KBM-7 (cell line): ENCODE data around the gene NMNAT2.

Experiments
- DNase-seq: peaks from one replicate; pipeline ENCODE4 v3.0.0-alpha.2; 2015
- in situ Hi-C: fragments of 300-500 bp; cut with MboI; formaldehyde crosslinking; loops from 2 replicates; pipeline ENCODE4 v1.14.3; 2020; ENCODE audit warnings: low sequenced_read_pairs, low pct_unique_long_range_greater_than_20kb, mixed read lengths

NMNAT2 gene

DNA sequence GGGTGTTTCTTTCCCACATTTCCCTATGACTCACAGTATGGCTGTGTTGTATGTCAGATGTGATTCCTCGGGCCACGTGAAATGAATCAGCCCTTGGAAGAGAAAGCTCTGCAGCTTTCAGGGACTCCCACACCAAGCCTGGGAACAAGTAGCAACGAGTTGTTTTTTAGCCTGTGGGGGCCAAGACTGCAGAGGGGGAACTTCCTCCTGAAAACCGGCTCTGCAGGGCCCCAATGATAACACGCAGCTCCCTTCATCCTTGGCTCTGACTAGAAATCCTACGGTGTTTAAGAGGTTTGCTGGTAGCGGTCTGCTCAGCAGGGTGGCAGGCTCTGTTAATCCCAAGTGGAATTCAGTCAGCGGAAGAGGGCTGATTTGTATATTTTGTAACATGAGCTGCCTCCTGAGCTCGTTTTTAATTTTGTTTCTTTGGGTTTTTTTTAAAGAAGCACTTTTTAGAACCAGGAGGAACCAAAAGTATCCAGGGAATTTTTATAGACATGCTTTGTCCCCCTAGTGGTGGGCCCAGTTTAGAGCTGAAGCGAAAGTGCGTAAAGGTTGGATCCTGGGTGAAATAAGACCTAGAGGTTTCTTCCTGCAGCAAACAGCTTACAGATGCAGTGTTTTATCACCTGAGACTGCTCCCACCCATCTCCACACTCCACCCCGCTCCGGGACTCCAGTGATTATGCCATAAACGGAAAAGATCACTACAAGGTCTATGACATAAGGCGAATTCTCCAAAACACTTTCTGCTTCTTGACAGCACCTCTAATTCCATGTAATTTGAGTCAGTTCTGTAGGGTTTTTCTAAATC lies 183.3 kb downstream of the NMNAT2 start:
- peak; percentile 7 for DNase-seq
- in situ Hi-C loops: loop anchor here (25.0 kb wide), 1 partner anchor 273 kb away; the partner anchor contains the start of gene SHCBP1L

DNA sequence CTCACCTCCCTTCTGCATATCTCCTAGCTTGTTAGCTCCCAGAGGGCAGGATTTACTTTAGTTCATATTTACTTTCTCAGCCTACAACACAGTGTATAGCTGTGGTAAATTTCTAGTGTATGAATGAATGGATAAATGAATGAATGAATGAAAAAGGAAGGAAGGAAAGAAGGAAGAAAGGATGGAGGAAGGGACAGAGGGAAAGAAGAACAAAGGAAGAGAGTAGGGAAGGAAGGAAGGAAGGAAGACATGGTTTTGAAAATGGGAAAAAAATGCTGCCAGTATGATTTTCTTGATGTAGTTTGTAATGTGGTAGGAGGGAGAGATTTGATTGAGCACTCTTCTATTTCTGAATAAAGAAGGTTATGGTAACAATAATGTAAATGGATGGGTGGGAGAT lies 185.1 kb downstream of the NMNAT2 start:
- in situ Hi-C loops: loop anchor here (25.0 kb wide), 1 partner anchor 271 kb away; the partner anchor contains the start of gene SHCBP1L
- DNase-seq: no peak

DNA sequence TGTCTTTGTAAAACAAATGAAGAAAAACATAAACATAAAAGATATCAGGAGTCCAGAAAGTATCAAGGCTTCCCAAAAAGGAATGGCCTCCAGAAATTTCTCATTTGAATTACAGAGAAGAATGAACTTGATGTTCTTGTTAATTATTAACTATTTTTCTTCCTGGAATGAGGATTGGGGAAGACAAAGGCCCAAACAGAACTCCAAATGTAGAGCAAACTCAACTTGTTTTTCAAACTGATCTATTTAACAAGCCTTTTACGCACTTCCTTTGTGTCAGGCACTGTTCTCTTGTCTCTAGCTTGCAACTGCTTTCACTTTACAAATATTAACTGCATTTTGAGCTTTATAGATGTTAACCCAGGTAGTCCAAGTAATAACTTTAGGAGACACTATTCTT lies 186.6 kb downstream of the NMNAT2 start:
- no peak for DNase-seq
- in situ Hi-C loops: loop anchor here (25.0 kb wide), 1 partner anchor 269 kb away; the partner anchor contains the start of gene SHCBP1L

DNA sequence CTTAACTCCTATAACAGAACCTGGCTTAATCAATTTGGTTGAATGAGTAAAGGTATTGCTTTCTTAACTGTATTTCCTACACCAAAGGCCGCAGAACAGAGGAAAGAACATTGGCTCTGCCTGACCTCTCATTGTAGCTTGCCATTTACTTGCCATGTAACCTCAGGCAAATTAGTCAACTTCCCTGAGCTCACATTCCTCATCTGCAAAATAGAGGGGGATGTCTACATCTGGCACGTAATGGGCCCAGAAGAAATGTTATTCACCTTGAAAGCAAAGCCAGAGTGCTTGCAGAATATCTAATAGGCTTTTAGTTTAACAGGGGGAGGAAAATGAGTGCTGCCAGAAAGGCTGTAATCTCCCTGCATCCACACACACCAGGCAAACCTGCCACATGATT lies 187.8 kb downstream of the NMNAT2 start:
- in situ Hi-C loops: loop anchor here (25.0 kb wide), 1 partner anchor 268 kb away; the partner anchor contains the start of gene SHCBP1L
- no peak for DNase-seq

DNA sequence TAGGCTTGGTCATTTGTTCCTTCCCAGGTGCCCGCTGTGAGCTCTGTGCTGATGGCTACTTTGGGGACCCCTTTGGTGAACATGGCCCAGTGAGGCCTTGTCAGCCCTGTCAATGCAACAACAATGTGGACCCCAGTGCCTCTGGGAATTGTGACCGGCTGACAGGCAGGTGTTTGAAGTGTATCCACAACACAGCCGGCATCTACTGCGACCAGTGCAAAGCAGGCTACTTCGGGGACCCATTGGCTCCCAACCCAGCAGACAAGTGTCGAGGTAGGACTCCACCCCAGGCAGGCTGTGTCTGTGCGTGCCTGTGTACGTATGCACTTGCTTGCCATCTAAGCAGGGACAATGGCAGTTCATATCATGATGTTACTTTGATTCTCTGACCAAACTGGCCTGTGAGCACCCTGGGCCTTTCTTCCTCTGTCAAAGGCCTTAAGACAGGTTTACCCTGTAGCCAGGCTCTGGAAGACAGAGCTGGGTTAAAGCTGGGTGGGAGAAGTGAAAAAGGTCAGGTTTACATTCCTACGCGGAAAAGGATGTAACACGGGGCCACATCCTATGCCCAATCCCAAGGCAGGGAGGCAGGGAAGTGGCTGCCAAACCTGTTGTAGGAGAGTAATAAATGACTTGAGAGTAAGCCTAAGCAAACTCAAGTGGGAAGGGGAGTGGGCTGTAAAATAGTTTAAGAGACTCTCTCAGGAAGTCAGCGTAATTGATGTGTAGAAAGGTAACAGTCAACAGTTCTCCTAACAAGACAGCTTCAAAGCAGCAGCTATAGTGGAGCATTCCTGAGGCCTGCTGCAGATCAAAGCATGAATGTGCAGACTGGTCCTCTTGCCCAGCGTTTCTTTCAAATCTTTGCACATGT lies 189.6 kb downstream of the NMNAT2 start:
- in situ Hi-C loops: loop anchor here (25.0 kb wide), 1 partner anchor 266 kb away; the partner anchor contains the start of gene SHCBP1L
- no peak for DNase-seq

DNA sequence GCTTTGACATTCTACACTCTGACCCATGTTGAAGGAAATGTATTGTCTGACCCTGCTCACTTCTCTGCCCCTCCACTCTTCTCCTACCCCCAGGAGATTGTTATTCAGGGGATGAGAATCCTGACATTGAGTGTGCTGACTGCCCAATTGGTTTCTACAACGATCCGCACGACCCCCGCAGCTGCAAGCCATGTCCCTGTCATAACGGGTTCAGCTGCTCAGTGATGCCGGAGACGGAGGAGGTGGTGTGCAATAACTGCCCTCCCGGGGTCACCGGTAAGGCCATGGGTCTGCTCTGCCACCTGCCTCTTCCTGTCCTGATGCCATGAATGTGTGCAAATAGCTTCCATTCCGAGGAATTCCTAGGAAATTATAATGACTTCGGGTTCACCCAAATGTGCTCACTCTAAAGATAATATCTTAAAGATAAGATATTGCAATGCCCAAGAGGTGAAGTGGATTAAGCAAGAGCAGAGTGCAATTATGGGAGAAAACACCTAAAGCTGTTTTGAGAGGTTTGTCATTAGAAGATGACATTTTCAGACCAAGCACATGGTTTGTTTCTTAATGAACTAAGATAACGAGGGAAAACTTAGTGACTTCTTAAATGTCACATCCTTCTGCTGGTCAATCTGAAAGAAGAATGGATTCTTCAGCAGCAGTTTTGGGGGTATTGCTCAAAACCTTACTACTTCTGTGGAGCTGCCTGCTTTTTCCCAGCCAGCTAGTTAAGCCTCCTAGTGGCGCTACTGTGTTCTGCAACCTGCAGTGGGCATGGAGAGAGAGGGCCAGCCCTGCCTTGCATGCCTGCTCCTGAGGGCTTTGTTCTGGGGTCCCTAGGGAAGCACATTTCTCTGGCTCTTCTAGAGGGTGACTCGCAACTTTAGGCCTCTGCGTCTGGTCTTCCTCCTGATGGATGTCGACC lies 190.5 kb downstream of the NMNAT2 start:
- in situ Hi-C loops: loop anchor here (25.0 kb wide), 1 partner anchor 265 kb away; the partner anchor contains the start of gene SHCBP1L
- peak; percentile 51 for DNase-seq

DNA sequence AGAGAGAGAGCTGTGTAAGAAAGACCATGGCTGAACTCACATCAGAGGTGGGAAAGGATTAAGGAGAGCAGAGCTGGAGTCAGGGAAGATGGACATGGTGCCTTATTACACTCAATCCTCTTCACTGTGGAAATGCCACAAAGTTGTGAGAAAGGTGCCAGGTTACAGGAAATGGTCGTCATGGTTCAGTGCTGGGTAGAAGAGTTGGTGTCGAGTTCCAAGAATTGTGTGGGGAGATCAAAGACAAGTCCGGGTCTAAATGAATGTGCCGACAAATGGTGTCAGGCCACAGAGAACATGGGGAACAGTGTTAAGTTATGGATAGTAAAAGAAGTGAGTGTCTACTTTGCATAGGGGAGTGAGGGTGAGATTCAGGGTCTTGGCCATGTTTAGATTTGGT lies 191.2 kb downstream of the NMNAT2 start:
- in situ Hi-C loops: loop anchor here (25.0 kb wide), 1 partner anchor 265 kb away; the partner anchor contains the start of gene SHCBP1L
- DNase-seq: peak; percentile 4

DNA sequence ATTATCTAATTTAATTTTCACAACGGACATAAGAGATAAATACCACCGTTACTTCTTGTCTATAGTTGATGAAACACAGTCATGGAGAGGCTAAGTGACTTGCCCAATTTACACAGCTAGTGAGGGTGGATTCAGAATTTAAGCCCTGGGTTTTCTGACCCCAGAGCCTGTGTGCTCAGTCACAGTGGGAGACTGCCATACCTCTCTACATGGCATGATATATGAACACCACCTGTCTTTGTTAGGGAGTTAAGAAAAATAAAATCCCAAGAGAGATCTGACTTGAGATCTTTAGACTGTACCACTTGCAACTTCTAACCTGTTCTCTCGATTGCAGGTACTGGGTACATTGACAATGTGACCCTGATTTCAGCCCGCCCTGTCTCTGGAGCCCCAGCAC lies 191.8 kb downstream of the NMNAT2 start:
- in situ Hi-C loops: loop anchor here (25.0 kb wide), 1 partner anchor 264 kb away; the partner anchor contains the start of gene SHCBP1L
- no peak for DNase-seq

DNA sequence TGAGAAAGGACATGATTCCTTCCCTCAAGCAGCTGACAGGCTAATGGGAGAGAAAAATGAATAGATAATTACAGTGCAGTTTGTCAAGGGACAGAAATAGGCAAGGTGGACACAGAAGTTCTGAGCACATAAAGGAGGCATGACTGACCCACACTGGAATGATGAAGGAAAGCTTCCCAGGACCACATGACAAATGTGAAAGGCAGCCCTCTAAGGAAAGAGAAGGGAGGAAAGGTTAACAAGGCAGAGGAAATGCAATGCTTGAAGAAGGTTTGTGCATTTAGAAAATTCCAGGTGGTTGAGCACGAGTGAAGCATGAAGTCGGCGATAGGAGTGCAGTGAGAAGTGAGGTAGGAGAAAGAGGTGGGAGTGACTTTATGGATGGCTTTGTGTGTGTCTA lies 194.7 kb downstream of the NMNAT2 start:
- no peak for DNase-seq
- in situ Hi-C loops: no loop called here

DNA sequence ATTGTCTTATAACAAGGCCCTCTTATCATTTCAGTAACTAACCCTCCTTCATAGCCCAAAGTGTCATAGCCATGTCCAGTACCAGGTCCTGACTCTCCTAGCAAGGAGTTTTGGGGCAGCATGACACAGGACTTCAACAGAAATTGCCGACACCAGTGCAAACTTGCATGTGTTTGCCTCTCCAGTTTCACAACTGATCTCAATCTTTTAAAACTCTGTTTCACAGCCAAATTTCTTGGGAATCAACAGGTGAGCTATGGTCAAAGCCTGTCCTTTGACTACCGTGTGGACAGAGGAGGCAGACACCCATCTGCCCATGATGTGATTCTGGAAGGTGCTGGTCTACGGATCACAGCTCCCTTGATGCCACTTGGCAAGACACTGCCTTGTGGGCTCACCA lies 195.3 kb downstream of the NMNAT2 start:
- in situ Hi-C loops: no loop called here
- DNase-seq: no peak

DNA sequence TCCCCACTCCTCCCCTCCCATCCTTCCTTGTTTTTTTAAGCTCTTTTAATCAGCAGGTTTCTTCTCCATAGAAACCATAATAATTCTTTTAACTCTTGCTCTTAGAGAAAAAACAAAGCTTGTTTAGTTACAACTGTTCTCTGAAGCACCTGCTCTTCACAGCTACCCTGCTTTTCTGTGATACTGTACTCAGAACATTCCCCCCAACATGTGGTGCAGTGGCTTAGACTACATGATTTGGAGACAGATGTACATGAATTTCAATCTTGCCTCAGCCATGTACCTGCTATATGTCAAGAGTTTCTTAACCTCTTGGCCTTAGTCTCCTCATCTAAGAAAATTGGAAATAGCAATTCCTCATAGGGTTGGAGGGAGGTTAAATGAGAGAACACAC lies 198.6 kb downstream of the NMNAT2 start:
- no peak for DNase-seq
- in situ Hi-C loops: no loop called here

DNA sequence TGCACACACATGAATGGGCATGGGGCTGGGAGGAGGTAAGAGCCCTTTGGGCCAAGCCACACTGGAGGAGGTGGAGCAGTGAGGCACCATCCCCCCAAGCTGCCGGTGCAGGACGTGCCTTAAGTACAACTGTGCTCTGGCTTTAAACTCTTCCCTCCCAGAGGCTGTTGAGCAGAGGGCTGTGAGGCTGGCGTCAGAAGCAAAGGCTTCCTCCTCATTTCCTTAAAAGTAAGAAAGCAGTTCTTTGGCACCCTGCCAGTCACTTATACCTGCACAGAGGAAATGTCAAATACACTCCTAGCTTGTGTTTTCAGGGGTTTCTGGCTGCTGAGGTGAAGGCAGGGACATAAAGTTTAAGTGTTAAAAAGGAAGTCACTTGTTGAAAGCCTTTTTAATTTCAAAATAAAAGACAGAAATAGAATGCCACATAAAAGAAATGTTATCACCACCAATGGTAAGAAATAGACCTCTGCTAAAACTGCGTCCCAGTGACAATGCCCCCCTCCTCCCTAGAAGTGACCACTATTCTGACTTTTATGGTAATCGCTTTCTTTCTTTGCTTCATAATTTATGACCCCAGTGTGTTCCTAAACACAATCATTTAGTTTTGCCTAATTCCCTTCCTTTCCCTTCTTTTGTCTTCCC lies 199.1 kb downstream of the NMNAT2 start:
- DNase-seq: peak; percentile 25
- in situ Hi-C loops: no loop called here

DNA sequence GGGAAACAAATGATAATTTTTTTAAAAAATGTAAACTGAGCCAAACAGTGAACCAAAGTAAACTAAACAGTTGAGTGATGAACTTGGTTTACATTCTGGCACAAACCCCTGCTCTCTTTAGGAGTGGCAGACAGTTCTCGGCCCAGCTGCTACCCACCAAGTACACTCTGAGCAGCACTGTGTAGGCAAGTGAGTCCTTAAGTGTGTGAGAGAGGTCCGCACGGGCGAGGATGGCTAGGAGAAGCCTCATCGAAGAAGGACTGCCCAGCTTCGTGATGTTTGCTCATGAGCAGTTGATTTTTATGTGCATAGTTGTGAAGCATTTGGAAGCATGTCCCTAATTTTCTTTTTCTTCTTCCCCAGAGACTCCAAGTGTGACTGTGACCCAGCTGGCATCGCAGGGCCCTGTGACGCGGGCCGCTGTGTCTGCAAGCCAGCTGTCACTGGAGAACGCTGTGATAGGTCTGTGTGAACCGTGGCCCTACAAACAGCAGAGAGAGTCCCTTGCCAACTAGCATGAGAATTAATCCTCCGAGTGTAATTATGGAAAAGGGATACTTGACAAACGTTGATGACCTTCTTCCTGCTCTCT lies 200.1 kb downstream of the NMNAT2 start:
- in situ Hi-C loops: no loop called here

DNA sequence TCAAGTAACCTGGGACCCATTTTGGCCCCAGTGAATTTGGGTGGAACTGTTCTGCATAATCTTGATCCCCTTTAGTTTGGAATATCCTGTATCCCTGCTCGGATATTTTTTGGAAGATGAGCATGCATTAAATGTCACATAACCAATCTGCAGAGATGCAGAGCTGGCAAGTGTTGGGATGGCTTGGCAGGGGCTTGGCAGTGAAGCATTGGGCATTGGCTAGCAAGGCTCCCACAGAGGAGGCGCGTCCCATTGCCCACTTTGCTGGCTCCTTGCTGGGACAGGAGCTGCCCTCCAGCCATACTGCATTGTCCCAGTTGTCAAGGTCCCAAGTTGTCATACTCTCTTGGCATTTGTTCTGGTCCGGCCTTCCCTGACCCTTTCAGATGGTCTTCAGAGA lies 202.2 kb downstream of the NMNAT2 start:
- in situ Hi-C loops: no loop called here

More for the DNA sequence above, 200.1 kb downstream of the NMNAT2 start:
- no peak for DNase-seq

DNA sequence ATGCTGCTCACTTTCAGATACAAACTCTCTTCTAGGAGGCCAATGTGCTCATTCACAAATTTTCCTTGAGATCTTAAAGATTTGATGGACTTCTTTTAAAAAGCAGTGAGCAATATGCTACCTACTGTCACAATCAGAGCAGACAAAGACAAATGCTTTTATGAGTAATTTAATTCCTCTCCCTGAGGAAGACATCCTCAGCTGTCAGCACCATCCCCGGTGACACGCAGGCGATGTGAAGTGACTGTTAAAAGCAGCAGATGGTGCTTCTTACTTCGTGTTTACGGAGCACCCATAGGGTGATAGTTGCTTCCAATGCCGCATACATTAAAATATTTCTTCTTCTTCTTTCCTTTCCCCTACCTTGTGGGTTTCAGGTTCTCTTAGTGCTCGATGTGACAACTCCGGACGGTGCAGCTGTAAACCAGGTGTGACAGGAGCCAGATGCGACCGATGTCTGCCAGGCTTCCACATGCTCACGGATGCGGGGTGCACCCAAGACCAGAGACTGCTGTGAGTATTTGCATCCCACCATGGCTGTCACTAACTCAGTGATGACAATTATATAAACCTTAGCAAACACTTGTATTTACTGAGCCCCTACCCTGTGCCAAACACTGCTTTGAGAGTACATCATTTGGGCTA lies 203.0 kb downstream of the NMNAT2 start:
- no peak for DNase-seq
- in situ Hi-C loops: no loop called here

More for the DNA sequence above, 202.2 kb downstream of the NMNAT2 start:
- no peak for DNase-seq

DNA sequence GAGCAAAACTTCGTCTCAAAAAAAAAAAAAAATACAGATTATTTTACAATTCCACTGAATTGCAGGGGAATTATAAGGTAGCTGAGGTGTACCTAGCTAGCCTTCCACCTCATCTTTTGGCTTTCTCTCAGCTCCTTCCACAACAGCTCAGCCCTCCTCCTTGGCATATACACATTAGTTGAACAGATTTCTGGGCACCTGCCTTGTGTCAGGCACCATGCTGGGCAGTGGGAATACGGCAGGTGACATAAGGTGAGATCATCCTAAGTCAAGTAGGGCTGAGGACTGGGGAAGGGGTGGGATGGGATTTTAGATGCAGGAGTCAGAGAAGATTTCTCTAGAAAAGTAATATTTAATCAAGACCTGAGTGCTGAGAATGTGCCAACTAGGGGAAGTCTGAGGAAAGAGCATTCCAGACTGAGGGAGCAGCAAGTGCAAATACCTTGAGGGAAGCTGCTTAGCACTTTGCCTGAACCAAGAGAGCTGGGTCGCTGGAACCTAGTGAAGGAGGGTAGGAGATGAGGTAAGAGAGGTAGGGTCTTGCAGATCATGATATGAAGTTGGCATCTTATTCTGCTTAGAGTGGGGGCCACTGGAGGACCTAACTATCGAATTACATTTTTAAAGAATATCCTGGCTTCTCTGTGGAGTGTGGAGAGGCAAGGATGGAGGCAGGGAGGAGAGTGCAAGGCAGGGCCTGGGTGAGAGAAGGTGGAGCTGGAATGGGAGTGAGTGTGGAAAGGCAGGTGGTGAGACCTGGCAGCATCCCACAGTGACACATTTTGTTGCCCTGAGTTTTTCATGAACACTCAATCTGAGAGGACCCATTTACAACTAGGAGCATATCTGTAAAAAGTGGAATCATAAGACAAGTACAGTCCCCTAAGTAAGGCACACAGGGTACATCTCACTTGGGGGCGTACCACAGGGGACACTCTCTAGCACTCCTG lies 203.9 kb downstream of the NMNAT2 start:
- no peak for DNase-seq
- in situ Hi-C loops: no loop called here
